ENCODE measurements around the gene NDUFS4.

DNA sequence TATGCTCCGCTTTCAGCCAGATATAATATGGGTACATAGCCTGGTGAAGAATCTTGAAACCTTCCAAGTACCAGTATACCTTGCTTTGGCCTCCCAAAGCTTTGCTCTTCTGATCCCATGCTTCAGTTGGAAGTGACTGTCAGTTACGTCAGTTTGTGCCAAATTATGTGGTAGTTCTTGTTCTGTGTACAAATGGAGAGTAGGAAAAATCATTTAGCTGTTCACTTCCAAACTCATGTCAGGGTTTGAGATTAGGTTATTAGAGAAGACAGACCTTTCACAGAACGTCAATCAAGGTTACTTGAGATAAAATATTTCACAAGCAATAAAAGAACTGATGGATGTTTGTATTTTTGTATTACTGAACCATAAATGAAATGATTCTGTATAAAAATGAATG is 117.2 kb downstream of the NDUFS4 start:
- TF ChIP-seq, protein P1, sequence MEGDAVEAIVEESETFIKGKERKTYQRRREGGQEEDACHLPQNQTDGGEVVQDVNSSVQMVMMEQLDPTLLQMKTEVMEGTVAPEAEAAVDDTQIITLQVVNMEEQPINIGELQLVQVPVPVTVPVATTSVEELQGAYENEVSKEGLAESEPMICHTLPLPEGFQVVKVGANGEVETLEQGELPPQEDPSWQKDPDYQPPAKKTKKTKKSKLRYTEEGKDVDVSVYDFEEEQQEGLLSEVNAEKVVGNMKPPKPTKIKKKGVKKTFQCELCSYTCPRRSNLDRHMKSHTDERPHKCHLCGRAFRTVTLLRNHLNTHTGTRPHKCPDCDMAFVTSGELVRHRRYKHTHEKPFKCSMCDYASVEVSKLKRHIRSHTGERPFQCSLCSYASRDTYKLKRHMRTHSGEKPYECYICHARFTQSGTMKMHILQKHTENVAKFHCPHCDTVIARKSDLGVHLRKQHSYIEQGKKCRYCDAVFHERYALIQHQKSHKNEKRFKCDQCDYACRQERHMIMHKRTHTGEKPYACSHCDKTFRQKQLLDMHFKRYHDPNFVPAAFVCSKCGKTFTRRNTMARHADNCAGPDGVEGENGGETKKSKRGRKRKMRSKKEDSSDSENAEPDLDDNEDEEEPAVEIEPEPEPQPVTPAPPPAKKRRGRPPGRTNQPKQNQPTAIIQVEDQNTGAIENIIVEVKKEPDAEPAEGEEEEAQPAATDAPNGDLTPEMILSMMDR (IDR thresholded peaks at IDR 0.05), result no peak
- TF ChIP-seq POLR2AphosphoS5 (IDR thresholded peaks at IDR 0.05), result no peak
